DND-41 (cell line): ENCODE measurements around the gene NTM.

Experiments used
- ATAC-seq: fragments of 200-7000 bp; cut with Tn5 transposase; 3 replicates; pipeline ENCODE4 v1.9.1; 2021; ENCODE audit warnings: low read depth; ENCODE audit not compliant: insufficient read depth
- DNase-seq: peaks from one replicate; pipeline ENCODE4 v3.0.0-alpha.2; 2020
- H2AFZ ChIP-seq: 2 replicates; pipeline ENCODE4 v1.6.0; 2012; ENCODE audit warnings: low read depth, low read length
- H3K27ac ChIP-seq: 2 replicates; pipeline ENCODE4 v1.5.1; 2012; ENCODE audit warnings: low read length, inconsistent platforms
- H3K27me3 ChIP-seq: fragments of 200-600 bp; sonication (generic); 2 replicates; pipeline ENCODE4 v1.6.0; 2012; ENCODE audit warnings: low read length, mild to moderate bottlenecking, inconsistent platforms; ENCODE audit not compliant: insufficient read depth, poor library complexity
- H3K36me3 ChIP-seq: 2 replicates; pipeline ENCODE4 v1.5.1; 2012; ENCODE audit warnings: low read length, inconsistent platforms; ENCODE audit not compliant: insufficient read depth
- H3K4me1 ChIP-seq: 2 replicates; pipeline ENCODE4 v1.5.1; 2012; ENCODE audit warnings: mild to moderate bottlenecking, low read length; ENCODE audit not compliant: insufficient read depth
- H3K4me2 ChIP-seq: 2 replicates; pipeline ENCODE4 v1.6.0; 2012; ENCODE audit warnings: mild to moderate bottlenecking, moderate library complexity, low read length, inconsistent platforms; ENCODE audit not compliant: insufficient read depth
- H3K4me3 ChIP-seq, 2 experiments: fragments of 200-600 bp in 1 of 2; shearing (Covaris generic) in 1 of 2; 2 replicates each; pipeline ENCODE4 v1.5.1; 2012 to 2016; ENCODE audit warnings: inconsistent platforms in 2 of 2, low read length in 2 of 2, mild to moderate bottlenecking in 2 of 2, low read depth in 1 of 2, moderate library complexity in 1 of 2
- H3K79me2 ChIP-seq: 2 replicates; pipeline ENCODE4 v1.6.0; 2012; ENCODE audit warnings: low read length, inconsistent platforms; ENCODE audit not compliant: insufficient read depth
- H3K9ac ChIP-seq: 2 replicates; pipeline ENCODE4 v1.6.0; 2012; ENCODE audit warnings: low read depth, mild to moderate bottlenecking, inconsistent platforms, low read length, moderate library complexity
- H3K9me3 ChIP-seq: 2 replicates; pipeline ENCODE4 v1.5.1; 2012; ENCODE audit warnings: low read length, moderate library complexity, mild to moderate bottlenecking, inconsistent platforms; ENCODE audit not compliant: insufficient read depth, severe bottlenecking
- H4K20me1 ChIP-seq: 2 replicates; pipeline ENCODE4 v1.6.0; 2012; ENCODE audit warnings: low read length; ENCODE audit not compliant: insufficient read depth
- CTCF ChIP-seq: IDR thresholded peaks from 2 replicates; pipeline ENCODE4 v1.5.1; 2012; ENCODE audit warnings: borderline replicate concordance, low read length, moderate library complexity, mild to moderate bottlenecking; ENCODE audit not compliant: poor library complexity, severe bottlenecking; ENCODE audit errors: extremely low read depth
- EZH2 ChIP-seq: IDR thresholded peaks from 3 replicates; pipeline ENCODE4 v1.6.1; 2012; ENCODE audit warnings: borderline replicate concordance, low read depth, mild to moderate bottlenecking, moderate library complexity, low read length, inconsistent platforms; ENCODE audit not compliant: severe bottlenecking

Gene NTM

GRCh38 chr11:132211479-132211878, 841.1 kb downstream of the NTM start:
- Histone ChIP-seq H3K9ac (no peak overlapping the region), H3K79me2 (no peaks in the 10 kb centered on the region), H3K27ac (no peak overlapping the region), H3K4me1 (no peaks in the 10 kb centered on the region), H2AFZ (no peak overlapping the region), H3K4me3 (no peak overlapping the region), H3K4me2 (no peak overlapping the region), H3K27me3 (no peaks in the 10 kb centered on the region), H4K20me1 (no peaks in the 10 kb centered on the region), H3K36me3 (no peaks in the 10 kb centered on the region), H3K9me3 (no peaks in the 10 kb centered on the region)
- DNase-seq (no peak), ATAC-seq (no peak)
- no peak for TF ChIP-seq EZH2
- TF ChIP-seq CTCF = no peak

GRCh38 chr11:132217856-132218255, 847.4 kb downstream of the NTM start:
- TF ChIP-seq CTCF (no peak), EZH2 (no peak)
- Histone ChIP-seq H3K4me1 (no peaks in the 10 kb centered on the region), H3K4me2 (no peak overlapping the region), H4K20me1 (no peaks in the 10 kb centered on the region), H3K4me3 (no peak overlapping the region), H3K27me3 (no peaks in the 10 kb centered on the region), H3K79me2 (no peaks in the 10 kb centered on the region), H3K9me3 (no peaks in the 10 kb centered on the region), H3K9ac (no peak overlapping the region), H3K36me3 (no peaks in the 10 kb centered on the region), H2AFZ (no peak overlapping the region), H3K27ac (no peak overlapping the region)
- DNase-seq (no peak), ATAC-seq (no peak)

GRCh38 chr11:132220474-132220873, 850.1 kb downstream of the NTM start:
- TF ChIP-seq EZH2 = no peak
- no peak for TF ChIP-seq CTCF
- H3K4me3 ChIP-seq = no peak overlapping the region

DNA sequence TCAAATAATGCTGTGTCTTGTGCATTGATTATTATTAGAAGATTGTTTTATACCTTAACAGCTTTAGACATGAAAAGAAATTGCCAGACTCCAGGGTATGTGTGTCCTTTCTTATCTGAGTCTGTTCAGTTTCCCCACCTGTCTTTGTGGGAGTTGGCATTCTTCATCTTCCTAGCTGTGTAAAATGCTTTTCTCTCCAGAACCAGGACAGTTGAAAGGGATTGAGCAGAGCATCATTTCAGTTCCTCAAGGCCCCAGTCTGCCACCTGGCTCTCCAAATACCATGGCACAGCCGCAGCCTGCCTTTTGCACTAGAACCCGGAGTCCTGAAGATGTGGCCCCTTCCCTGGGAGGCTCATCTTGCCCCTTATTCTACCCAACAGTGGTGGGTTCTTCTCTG, 851.9 kb downstream of the NTM start:
- Histone ChIP-seq H3K27me3 (no peaks in the 10 kb centered on the region), H3K36me3 (no peaks in the 10 kb centered on the region), H3K4me1 (no peaks in the 10 kb centered on the region), H3K27ac (no peak overlapping the region), H3K9me3 (no peaks in the 10 kb centered on the region), H3K4me3 (no peak overlapping the region), H3K79me2 (no peaks in the 10 kb centered on the region), H3K4me2 (no peak overlapping the region), H4K20me1 (no peaks in the 10 kb centered on the region), H3K9ac (no peak overlapping the region), H2AFZ (no peak overlapping the region)
- TF ChIP-seq EZH2 = no peak
- TF ChIP-seq CTCF = no peak
- DNase-seq (no peak), ATAC-seq (no peak)

More at GRCh38 chr11:132220474-132220873, 850.1 kb downstream of the NTM start:
- no peaks in the 10 kb centered on the region for H3K9me3 ChIP-seq
- no peaks in the 10 kb centered on the region for H3K27me3 ChIP-seq
- DNase-seq (no peak), ATAC-seq (no peak)
- H3K36me3 ChIP-seq = no peaks in the 10 kb centered on the region
- H3K27ac ChIP-seq = no peak overlapping the region
- H3K79me2 ChIP-seq = no peaks in the 10 kb centered on the region
- H4K20me1 ChIP-seq = no peaks in the 10 kb centered on the region
- no peaks in the 10 kb centered on the region for H3K4me1 ChIP-seq
- H2AFZ ChIP-seq = no peak overlapping the region
- no peak overlapping the region for H3K9ac ChIP-seq
- H3K4me2 ChIP-seq = no peak overlapping the region
